Progenitor cell of endocrine pancreas (in vitro differentiated cells): Measurements from ENCODE around the gene CLEC20A. TPM values are rescaled to one million over a fixed set of nuclear protein-coding genes. Genes with fewer than 3 reads are reported as not detected.

Experiments
- DNase-seq: peaks from one replicate; pipeline ENCODE4 v3.0.0; 2021; ENCODE audit warnings: low spot score; ENCODE audit not compliant: unreplicated experiment
- H3K27ac Mint-ChIP-seq: 2 replicates; pipeline ENCODE4 v1.8.0; 2021; ENCODE audit warnings: mild to moderate bottlenecking, moderate library complexity, mixed read lengths
- H3K27me3 Mint-ChIP-seq: 2 replicates; pipeline ENCODE4 v1.8.0; 2021; ENCODE audit warnings: mixed read lengths
- H3K36me3 Mint-ChIP-seq: 2 replicates; pipeline ENCODE4 v1.8.0; 2022; ENCODE audit warnings: mixed read lengths; ENCODE audit not compliant: insufficient read depth
- H3K4me1 Mint-ChIP-seq: 2 replicates; pipeline ENCODE4 v1.8.0; 2021; ENCODE audit warnings: low read depth, mixed read lengths
- H3K4me3 Mint-ChIP-seq: 2 replicates; pipeline ENCODE4 v1.8.0; 2021; ENCODE audit warnings: low read depth, mild to moderate bottlenecking, moderate library complexity, mixed read lengths
- H3K9me3 Mint-ChIP-seq: 2 replicates; pipeline ENCODE4 v1.8.0; 2021; ENCODE audit warnings: low read depth, mixed read lengths
- CTCF ChIP-seq: fragments of 200-600 bp; sonication (generic); IDR thresholded peaks from one replicate; pipeline ENCODE4 v1.5.0; 2021; ENCODE audit warnings: antibody characterized with exemption, mild to moderate bottlenecking; ENCODE audit not compliant: unreplicated experiment
- total RNA-seq: library from RNA; stranded (reverse); gene quantifications from 2 replicates; pipeline ENCODE4 v1.2.1, GENCODE V29; 2021

The CLEC20A gene
- total RNA-seq, 1 donor from 2014 or later = not detected

GRCh38 chr1:178510155-178510554 lies 13.4 kb upstream of the CLEC20A start:
- no peaks in the 10 kb centered on the region for H3K36me3 Mint-ChIP-seq
- H3K9me3 Mint-ChIP-seq = no peaks in the 10 kb centered on the region
- DNase-seq = no peak
- H3K4me1 Mint-ChIP-seq = peaks cover 8% of the 10 kb centered on the region
- no peak for TF ChIP-seq CTCF
- H3K27me3 Mint-ChIP-seq = peaks cover 7% of the 10 kb centered on the region
- no peak overlapping the region for H3K27ac Mint-ChIP-seq
- no peak overlapping the region for H3K4me3 Mint-ChIP-seq

GRCh38 chr1:178509414-178510007 lies 12.7 kb upstream of the CLEC20A start:
- Mint-ChIP-seq H3K27ac (no peak overlapping the region), H3K4me3 (no peak overlapping the region), H3K9me3 (no peaks in the 10 kb centered on the region), H3K4me1 (peaks cover 8% of the 10 kb centered on the region), H3K27me3 (peaks cover 7% of the 10 kb centered on the region), H3K36me3 (no peaks in the 10 kb centered on the region)
- DNase-seq = no peak
- no peak for TF ChIP-seq CTCF

GRCh38 chr1:178506669-178507068 lies 9.9 kb upstream of the CLEC20A start:
- H3K36me3 Mint-ChIP-seq = no peaks in the 10 kb centered on the region
- H3K4me3 Mint-ChIP-seq = no peak overlapping the region
- DNase-seq = no peak
- H3K27ac Mint-ChIP-seq = no peak overlapping the region
- H3K27me3 Mint-ChIP-seq = peaks cover 6% of the 10 kb centered on the region
- no peaks in the 10 kb centered on the region for H3K9me3 Mint-ChIP-seq
- TF ChIP-seq CTCF = no peak
- peaks cover 8% of the 10 kb centered on the region for H3K4me1 Mint-ChIP-seq

GRCh38 chr1:178506177-178506576 lies 9.4 kb upstream of the CLEC20A start:
- no peak for TF ChIP-seq CTCF
- H3K36me3 Mint-ChIP-seq = no peaks in the 10 kb centered on the region
- H3K27ac Mint-ChIP-seq = no peak overlapping the region
- H3K27me3 Mint-ChIP-seq = peaks cover 6% of the 10 kb centered on the region
- peaks cover 8% of the 10 kb centered on the region for H3K4me1 Mint-ChIP-seq
- no peaks in the 10 kb centered on the region for H3K9me3 Mint-ChIP-seq
- no peak for DNase-seq
- no peak overlapping the region for H3K4me3 Mint-ChIP-seq

- no peak for DNase-seq
- H3K9me3 Mint-ChIP-seq = no peaks in the 10 kb centered on the region
- peaks cover 8% of the 10 kb centered on the region for H3K4me1 Mint-ChIP-seq
- no peaks in the 10 kb centered on the region for H3K36me3 Mint-ChIP-seq
- no peak for TF ChIP-seq CTCF
- H3K27me3 Mint-ChIP-seq = peaks cover 6% of the 10 kb centered on the region
- no peak overlapping the region for H3K27ac Mint-ChIP-seq
- no peak overlapping the region for H3K4me3 Mint-ChIP-seq
These were observed 7.5 kb upstream of the CLEC20A start for GRCh38 chr1:178504286-178504685.
